Loucy (cell line): ENCODE data around the gene INHBB.

ENCODE experiments used
- H2AFZ ChIP-seq: fragments of 200-600 bp; sonication (generic); 2 replicates; pipeline ENCODE4 v1.6.0; 2016; ENCODE audit warnings: antibody characterized with exemption, mild to moderate bottlenecking, low read length, moderate library complexity
- H3F3A ChIP-seq: fragments of 200-600 bp; 2 replicates; pipeline ENCODE4 v1.6.0; 2016; ENCODE audit warnings: antibody characterized with exemption, low read depth, mild to moderate bottlenecking
- H3K27me3 ChIP-seq: fragments of 200-600 bp; sonication (generic); 2 replicates; pipeline ENCODE4 v1.6.1; 2014; ENCODE audit warnings: low read length, mild to moderate bottlenecking; ENCODE audit not compliant: insufficient read depth, poor library complexity, severe bottlenecking
- H3K36me3 ChIP-seq: fragments of 200-600 bp; sonication (generic); 2 replicates; pipeline ENCODE4 v1.6.1; 2016; ENCODE audit warnings: low read length; ENCODE audit not compliant: insufficient read depth
- H3K4me1 ChIP-seq: fragments of 200-600 bp; sonication (generic); 2 replicates; pipeline ENCODE4 v1.5.1; 2014; ENCODE audit warnings: low read length, mild to moderate bottlenecking; ENCODE audit not compliant: insufficient read depth, poor library complexity, severe bottlenecking
- H3K4me2 ChIP-seq: fragments of 200-600 bp; sonication (generic); 2 replicates; pipeline ENCODE4 v1.6.0; 2014; ENCODE audit warnings: antibody characterized with exemption, low read length, low read depth, mild to moderate bottlenecking; ENCODE audit not compliant: poor library complexity, severe bottlenecking
- H3K4me3 ChIP-seq: fragments of 200-600 bp; sonication (generic); 2 replicates; pipeline ENCODE4 v1.5.1; 2014; ENCODE audit warnings: low read length, mild to moderate bottlenecking, mixed read lengths; ENCODE audit not compliant: poor library complexity, severe bottlenecking
- H3K79me2 ChIP-seq: fragments of 200-600 bp; sonication (generic); 2 replicates; pipeline ENCODE4 v1.6.1; 2014; ENCODE audit warnings: low read length; ENCODE audit not compliant: insufficient read depth
- H3K9ac ChIP-seq: fragments of 200-600 bp; sonication (generic); 2 replicates; pipeline ENCODE4 v1.6.0; 2014; ENCODE audit warnings: mild to moderate bottlenecking, low read depth, low read length, moderate library complexity; ENCODE audit not compliant: poor library complexity, severe bottlenecking
- H3K9me2 ChIP-seq: fragments of 200-600 bp; sonication (generic); replicated peaks from 2 replicates; pipeline ENCODE4 v1.6.1; 2016; ENCODE audit warnings: low read depth, low read length, mixed read lengths
- H3K9me3 ChIP-seq: fragments of 200-600 bp; sonication (generic); 2 replicates; pipeline ENCODE4 v1.6.1; 2014; ENCODE audit warnings: mild to moderate bottlenecking, antibody characterized with exemption, low read length, low read depth; ENCODE audit not compliant: insufficient read depth
- H4K20me1 ChIP-seq: fragments of 200-600 bp; sonication (generic); 2 replicates; pipeline ENCODE4 v1.6.0; 2014; ENCODE audit warnings: antibody characterized with exemption, low read length, mild to moderate bottlenecking; ENCODE audit not compliant: insufficient read depth, poor library complexity, severe bottlenecking
- EZH2phosphoT487 ChIP-seq: fragments of 200-600 bp; IDR thresholded peaks from 2 replicates; pipeline ENCODE4 v1.6.1; 2018; ENCODE audit warnings: antibody characterized with exemption, mild to moderate bottlenecking, moderate library complexity, borderline replicate concordance
- TF ChIP-seq, protein P1 (sequence below): fragments of 200-600 bp; sonication (generic); conservative IDR thresholded peaks from 2 replicates; pipeline ENCODE4 v1.5.1; 2014; ENCODE audit warnings: mild to moderate bottlenecking, antibody characterized with exemption, low read length

INHBB gene

DNA sequence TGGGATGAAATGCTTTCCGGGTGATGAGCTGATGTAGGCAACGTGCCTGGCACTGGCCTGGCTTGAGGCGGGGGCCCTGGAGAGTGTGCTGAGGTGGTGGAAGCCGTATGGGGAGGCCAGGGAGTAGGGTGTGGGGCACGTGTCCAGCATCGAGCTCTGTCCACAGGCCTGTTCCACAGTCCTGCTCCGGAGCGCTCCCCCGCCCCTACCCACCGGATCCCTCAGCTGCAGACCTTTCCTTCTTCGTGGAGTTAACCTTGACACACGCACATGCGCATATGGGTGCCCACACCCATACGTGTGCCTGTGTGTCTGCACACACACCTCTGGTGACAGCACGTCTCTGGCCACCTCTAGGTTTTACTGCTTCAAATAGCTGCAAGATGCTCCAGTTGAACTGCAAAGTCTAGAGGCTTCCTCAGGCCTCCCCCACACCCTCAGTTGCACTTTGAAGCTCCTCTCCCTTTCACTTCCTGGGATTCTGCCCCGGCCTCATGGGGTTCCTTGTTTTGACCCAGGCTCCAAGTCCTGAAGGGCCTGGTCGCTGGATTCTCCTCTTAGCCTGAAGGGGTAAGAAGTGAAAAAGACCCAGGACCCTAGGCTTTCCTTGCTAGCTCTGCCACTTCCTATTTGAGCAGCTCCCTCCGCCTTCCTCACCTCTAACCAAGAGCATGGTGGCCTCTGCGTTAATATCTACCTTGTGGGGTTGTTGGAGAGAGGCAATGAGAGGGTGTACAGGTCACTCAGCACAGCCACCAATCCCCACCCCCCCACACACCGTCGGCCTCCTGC is 49.5 kb downstream of the INHBB start:
- Histone ChIP-seq H3K9me2 (no peaks in the 10 kb centered on the region), H3K9ac (no peak overlapping the region), H3K36me3 (no peaks in the 10 kb centered on the region), H4K20me1 (no peaks in the 10 kb centered on the region), H2AFZ (no peak overlapping the region), H3K9me3 (no peaks in the 10 kb centered on the region), H3K4me1 (no peaks in the 10 kb centered on the region), H3K4me2 (no peak overlapping the region), H3F3A (no peaks in the 10 kb centered on the region), H3K79me2 (no peaks in the 10 kb centered on the region), H3K27me3 (no peaks in the 10 kb centered on the region), H3K4me3 (no peak overlapping the region)
- no peak for TF ChIP-seq EZH2phosphoT487
- TF ChIP-seq, protein P1, sequence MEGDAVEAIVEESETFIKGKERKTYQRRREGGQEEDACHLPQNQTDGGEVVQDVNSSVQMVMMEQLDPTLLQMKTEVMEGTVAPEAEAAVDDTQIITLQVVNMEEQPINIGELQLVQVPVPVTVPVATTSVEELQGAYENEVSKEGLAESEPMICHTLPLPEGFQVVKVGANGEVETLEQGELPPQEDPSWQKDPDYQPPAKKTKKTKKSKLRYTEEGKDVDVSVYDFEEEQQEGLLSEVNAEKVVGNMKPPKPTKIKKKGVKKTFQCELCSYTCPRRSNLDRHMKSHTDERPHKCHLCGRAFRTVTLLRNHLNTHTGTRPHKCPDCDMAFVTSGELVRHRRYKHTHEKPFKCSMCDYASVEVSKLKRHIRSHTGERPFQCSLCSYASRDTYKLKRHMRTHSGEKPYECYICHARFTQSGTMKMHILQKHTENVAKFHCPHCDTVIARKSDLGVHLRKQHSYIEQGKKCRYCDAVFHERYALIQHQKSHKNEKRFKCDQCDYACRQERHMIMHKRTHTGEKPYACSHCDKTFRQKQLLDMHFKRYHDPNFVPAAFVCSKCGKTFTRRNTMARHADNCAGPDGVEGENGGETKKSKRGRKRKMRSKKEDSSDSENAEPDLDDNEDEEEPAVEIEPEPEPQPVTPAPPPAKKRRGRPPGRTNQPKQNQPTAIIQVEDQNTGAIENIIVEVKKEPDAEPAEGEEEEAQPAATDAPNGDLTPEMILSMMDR = no peak

DNA sequence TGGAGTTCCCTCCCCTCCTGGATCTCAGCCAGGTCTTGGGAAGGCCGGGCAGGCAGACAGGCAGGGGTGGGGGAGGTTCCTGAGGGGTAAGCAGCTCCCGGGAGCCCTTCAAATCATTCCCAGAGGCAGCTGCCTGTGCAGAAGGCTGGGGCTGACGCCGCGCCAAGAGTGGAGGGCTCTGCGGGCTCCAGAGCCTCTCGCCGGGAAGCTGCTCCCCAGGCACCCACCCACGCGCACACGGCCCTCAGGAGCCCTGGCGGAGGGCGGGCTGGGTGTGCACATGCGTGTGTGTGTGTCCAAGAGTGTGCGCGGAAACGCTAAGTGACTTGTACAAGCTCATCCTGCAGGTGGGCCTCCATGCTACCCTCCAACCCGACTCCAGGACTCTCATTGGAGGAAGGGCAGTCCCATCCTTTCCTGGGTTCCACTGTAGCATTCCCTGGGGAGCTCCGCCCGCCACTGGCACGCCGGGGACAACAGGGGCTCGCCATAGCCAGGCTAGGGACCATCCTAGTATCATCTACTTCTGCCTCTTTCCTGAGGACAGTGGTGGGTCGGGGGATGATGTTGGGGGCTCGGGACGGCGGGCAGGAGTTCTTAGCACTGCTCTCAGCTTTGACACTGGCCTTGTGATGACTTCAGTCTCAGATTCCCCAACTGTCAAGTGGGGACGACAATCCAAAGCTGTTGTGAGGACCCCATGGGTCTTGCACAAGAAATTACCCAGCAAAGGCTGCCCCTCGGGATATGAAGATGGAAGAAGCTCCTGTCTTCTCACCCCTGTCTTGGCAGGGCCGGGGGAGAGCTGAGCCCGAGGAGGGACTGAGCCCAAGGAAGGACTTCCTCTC is 50.3 kb downstream of the INHBB start:
- no peak for TF ChIP-seq EZH2phosphoT487
- TF ChIP-seq, protein P1 = no peak
- Histone ChIP-seq H3K36me3 (no peaks in the 10 kb centered on the region), H3F3A (no peaks in the 10 kb centered on the region), H3K4me2 (no peak overlapping the region), H3K9me2 (no peaks in the 10 kb centered on the region), H3K4me3 (no peak overlapping the region), H2AFZ (no peak overlapping the region), H3K4me1 (no peaks in the 10 kb centered on the region), H3K9ac (no peak overlapping the region), H3K79me2 (no peaks in the 10 kb centered on the region), H3K27me3 (no peaks in the 10 kb centered on the region), H3K9me3 (no peaks in the 10 kb centered on the region), H4K20me1 (no peaks in the 10 kb centered on the region)

DNA sequence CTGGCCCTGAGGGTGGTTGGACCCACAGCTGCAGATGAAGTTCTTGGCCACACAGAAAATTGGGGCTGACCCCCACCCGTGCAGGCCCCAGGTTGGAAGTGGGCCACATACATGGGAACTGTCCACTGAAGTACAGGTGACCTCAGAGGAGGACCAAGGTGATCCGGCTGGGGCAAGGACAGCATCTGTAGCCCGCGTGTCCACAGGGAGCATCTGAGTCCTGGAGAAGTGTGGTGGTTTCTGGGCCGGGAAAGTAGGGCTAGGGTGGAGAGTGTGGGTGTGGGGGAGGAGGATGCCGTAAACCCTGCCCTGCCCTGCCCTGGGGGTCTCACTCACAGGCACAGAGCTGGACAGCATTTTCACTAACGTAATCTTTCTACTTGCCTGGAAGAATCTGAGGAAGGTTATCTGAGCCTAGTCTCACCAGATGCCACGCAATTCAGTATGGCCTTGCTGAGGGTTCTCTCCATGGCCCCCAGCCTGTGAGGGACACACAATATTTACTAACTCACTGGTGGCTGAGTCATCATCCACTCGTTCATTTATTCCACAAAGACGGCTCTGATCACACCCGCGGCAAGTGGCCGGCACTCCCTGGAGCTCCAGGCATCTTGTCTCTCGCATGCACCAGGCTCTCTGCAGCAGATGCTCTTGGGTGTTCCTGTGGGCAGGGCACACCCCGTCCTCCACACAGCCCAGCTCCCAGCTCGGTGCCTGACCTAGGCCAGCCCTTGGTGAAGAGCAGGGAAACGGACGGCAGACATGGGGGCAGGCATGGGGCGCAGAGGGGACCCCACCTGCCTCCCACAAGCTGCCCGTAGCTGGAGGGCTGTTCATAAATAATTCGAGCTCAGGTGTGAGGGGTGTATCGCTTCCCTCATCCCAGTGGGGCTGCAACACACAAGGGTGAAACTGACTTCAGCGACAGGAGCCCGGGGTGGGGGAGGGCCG is 51.2 kb downstream of the INHBB start:
- Histone ChIP-seq H4K20me1 (no peaks in the 10 kb centered on the region), H3F3A (no peaks in the 10 kb centered on the region), H3K79me2 (no peaks in the 10 kb centered on the region), H3K4me1 (no peaks in the 10 kb centered on the region), H3K4me2 (no peak overlapping the region), H3K36me3 (no peaks in the 10 kb centered on the region), H3K27me3 (no peaks in the 10 kb centered on the region), H2AFZ (no peak overlapping the region), H3K9me3 (no peaks in the 10 kb centered on the region), H3K9me2 (no peaks in the 10 kb centered on the region), H3K9ac (no peak overlapping the region), H3K4me3 (no peak overlapping the region)
- no peak for TF ChIP-seq EZH2phosphoT487
- TF ChIP-seq, protein P1 = no peak
